ENCODE data around the gene UBE2Q1.

DNA sequence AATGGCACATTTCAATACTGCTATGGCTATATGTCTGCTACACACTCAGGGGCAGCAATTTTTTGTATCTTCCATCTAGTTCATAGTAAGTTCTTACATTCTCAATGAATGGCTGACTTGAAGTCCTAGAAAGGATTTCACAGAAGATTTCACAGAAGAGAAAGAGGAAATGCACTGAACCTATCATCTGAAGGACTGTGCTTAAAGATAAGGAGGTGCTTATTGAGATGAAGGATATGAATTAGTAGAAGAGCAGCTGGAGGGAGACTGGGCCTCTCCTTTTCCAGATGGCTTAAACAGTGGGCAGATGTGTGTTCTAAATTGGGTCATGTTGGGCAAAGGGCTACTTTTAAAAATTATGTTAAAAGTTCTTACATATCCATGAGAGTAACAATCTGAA, 34.9 kb upstream of the UBE2Q1 start:
- TF ChIP-seq FOXK1 (CRISPR knock-in tag; IDR thresholded peaks at IDR 0.05) (no peak), NFE2L1 (CRISPR knock-in tag; IDR thresholded peaks at IDR 0.05) (no peak), NR2C2 (CRISPR knock-in tag; IDR thresholded peaks at IDR 0.05) (no peak), FOXP1 (CRISPR knock-in tag; IDR thresholded peaks at IDR 0.05; ENCODE audit: borderline replicate concordance) (no peak), ELF4 (CRISPR knock-in tag; IDR thresholded peaks at IDR 0.05; ENCODE audit: low read depth) (no peak), NFYB (CRISPR knock-in tag; conservative IDR thresholded peaks at IDR 0.05; ENCODE audit: low read depth) (no peak), IRF2 (CRISPR knock-in tag; IDR thresholded peaks at IDR 0.05; ENCODE audit: borderline replicate concordance, low read depth) (no peak), GABPB1 (CRISPR knock-in tag; IDR thresholded peaks at IDR 0.05) (no peak), ZNF138 (CRISPR knock-in tag; conservative IDR thresholded peaks at IDR 0.05) (no peak), SP1 (CRISPR knock-in tag; conservative IDR thresholded peaks at IDR 0.05) (no peak)
- TF ChIP-seq, protein P1, sequence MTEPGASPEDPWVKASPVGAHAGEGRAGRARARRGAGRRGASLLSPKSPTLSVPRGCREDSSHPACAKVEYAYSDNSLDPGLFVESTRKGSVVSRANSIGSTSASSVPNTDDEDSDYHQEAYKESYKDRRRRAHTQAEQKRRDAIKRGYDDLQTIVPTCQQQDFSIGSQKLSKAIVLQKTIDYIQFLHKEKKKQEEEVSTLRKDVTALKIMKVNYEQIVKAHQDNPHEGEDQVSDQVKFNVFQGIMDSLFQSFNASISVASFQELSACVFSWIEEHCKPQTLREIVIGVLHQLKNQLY (CRISPR knock-in tag; IDR thresholded peaks at IDR 0.05), result no peak
- TF ChIP-seq, protein P2, sequence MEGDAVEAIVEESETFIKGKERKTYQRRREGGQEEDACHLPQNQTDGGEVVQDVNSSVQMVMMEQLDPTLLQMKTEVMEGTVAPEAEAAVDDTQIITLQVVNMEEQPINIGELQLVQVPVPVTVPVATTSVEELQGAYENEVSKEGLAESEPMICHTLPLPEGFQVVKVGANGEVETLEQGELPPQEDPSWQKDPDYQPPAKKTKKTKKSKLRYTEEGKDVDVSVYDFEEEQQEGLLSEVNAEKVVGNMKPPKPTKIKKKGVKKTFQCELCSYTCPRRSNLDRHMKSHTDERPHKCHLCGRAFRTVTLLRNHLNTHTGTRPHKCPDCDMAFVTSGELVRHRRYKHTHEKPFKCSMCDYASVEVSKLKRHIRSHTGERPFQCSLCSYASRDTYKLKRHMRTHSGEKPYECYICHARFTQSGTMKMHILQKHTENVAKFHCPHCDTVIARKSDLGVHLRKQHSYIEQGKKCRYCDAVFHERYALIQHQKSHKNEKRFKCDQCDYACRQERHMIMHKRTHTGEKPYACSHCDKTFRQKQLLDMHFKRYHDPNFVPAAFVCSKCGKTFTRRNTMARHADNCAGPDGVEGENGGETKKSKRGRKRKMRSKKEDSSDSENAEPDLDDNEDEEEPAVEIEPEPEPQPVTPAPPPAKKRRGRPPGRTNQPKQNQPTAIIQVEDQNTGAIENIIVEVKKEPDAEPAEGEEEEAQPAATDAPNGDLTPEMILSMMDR (IDR thresholded peaks at IDR 0.05), result no peak
- TF ChIP-seq, protein P3, sequence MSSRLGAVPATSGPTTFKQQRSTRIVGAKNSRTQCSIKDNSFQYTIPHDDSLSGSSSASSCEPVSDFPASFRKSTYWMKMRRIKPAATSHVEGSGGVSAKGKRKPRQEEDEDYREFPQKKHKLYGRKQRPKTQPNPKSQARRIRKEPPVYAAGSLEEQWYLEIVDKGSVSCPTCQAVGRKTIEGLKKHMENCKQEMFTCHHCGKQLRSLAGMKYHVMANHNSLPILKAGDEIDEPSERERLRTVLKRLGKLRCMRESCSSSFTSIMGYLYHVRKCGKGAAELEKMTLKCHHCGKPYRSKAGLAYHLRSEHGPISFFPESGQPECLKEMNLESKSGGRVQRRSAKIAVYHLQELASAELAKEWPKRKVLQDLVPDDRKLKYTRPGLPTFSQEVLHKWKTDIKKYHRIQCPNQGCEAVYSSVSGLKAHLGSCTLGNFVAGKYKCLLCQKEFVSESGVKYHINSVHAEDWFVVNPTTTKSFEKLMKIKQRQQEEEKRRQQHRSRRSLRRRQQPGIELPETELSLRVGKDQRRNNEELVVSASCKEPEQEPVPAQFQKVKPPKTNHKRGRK (CRISPR knock-in tag; IDR thresholded peaks at IDR 0.05; ENCODE audit: borderline replicate concordance), result no peak
- TF ChIP-seq, protein P4, sequence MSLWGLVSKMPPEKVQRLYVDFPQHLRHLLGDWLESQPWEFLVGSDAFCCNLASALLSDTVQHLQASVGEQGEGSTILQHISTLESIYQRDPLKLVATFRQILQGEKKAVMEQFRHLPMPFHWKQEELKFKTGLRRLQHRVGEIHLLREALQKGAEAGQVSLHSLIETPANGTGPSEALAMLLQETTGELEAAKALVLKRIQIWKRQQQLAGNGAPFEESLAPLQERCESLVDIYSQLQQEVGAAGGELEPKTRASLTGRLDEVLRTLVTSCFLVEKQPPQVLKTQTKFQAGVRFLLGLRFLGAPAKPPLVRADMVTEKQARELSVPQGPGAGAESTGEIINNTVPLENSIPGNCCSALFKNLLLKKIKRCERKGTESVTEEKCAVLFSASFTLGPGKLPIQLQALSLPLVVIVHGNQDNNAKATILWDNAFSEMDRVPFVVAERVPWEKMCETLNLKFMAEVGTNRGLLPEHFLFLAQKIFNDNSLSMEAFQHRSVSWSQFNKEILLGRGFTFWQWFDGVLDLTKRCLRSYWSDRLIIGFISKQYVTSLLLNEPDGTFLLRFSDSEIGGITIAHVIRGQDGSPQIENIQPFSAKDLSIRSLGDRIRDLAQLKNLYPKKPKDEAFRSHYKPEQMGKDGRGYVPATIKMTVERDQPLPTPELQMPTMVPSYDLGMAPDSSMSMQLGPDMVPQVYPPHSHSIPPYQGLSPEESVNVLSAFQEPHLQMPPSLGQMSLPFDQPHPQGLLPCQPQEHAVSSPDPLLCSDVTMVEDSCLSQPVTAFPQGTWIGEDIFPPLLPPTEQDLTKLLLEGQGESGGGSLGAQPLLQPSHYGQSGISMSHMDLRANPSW (CRISPR knock-in tag; conservative IDR thresholded peaks at IDR 0.05; ENCODE audit: low read depth), result no peak

Measured in WTC11 (cell line).